ACC112 (cell line): Measurements from ENCODE around the gene GAS2L1.

Experiments used
- H2AFZ ChIP-seq: fragments of 200-600 bp; sonication (generic); one replicate; pipeline ENCODE4 v1.6.0; 2017; ENCODE audit warnings: antibody characterized with exemption, low read length; ENCODE audit not compliant: unreplicated experiment
- H3K27ac ChIP-seq: fragments of 200-600 bp; sonication (generic); 2 replicates; pipeline ENCODE4 v1.5.1; 2014; ENCODE audit warnings: low read depth, mild to moderate bottlenecking, antibody characterized with exemption, low read length, moderate library complexity
- H3K27me3 ChIP-seq: fragments of 200-600 bp; sonication (generic); 2 replicates; pipeline ENCODE4 v1.6.1; 2014; ENCODE audit warnings: mild to moderate bottlenecking, antibody characterized with exemption, low read length, moderate library complexity, mixed read lengths; ENCODE audit not compliant: insufficient read depth
- H3K36me3 ChIP-seq: fragments of 200-600 bp; sonication (generic); 2 replicates; pipeline ENCODE4 v1.6.1; 2016; ENCODE audit warnings: mild to moderate bottlenecking, antibody characterized with exemption, low read length, moderate library complexity, mixed read lengths; ENCODE audit not compliant: insufficient read depth
- H3K4me1 ChIP-seq: fragments of 200-600 bp; sonication (generic); one replicate; pipeline ENCODE4 v1.6.1; 2016; ENCODE audit warnings: low read length, mixed read lengths; ENCODE audit not compliant: insufficient read depth, unreplicated experiment, control insufficient read depth
- H3K4me3 ChIP-seq: fragments of 200-600 bp; sonication (generic); 2 replicates; pipeline ENCODE4 v1.5.1; 2014; ENCODE audit warnings: mild to moderate bottlenecking, low read depth, low read length
- H3K79me2 ChIP-seq: fragments of 200-600 bp; sonication (generic); one replicate; pipeline ENCODE4 v1.6.0; 2016; ENCODE audit warnings: low read length; ENCODE audit not compliant: control insufficient read depth, unreplicated experiment, insufficient read depth

GAS2L1 gene

DNA sequence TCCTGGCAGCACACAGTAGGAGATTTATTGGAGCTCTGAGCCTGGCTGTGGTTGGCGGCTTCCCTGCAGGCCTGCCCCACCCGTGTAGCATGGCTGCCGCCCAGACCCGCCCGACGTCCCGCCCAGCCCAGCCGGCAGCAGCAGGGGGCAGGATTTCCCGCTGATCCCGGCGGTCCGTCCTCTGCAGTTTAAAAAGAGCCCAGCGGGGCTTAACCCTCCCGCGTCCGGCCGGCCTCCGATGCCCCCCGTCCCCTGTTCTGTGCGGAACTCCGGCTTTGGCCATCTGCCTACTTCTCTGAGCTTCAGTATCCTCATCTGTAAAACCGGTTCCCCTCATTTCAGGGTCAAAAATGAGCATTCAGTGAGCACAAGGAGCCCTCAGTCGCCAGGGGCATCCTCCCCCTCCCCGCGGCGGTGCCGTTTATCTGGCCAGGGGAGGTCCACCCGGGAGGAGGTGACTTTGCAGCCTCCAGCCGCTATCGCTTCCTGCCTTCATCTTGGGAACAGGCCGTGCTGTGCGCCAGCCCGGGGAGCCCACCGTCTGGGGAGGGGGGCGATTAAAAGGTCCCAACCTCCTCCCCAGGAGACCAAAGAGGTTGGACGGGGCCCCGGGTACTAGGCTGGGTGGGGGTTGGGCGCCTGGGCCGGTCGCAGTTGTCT is at the start of gene GAS2L1:
TSS of gene GAS2L1 (plus strand) at position 476 of the 660 bp plus-strand sequence. CDS start 1,456 bp downstream, outside the sequence.
- peak within 1 kb of the TSS; percentile 46 for H3K27ac ChIP-seq
- no peaks in the 10 kb centered on the region for H3K27me3 ChIP-seq
- no peaks in the 10 kb centered on the region for H3K79me2 ChIP-seq
- no peaks in the 10 kb centered on the region for H3K36me3 ChIP-seq
- peaks cover 14% of the 10 kb centered on the region for H3K4me1 ChIP-seq
- H2AFZ ChIP-seq: peak within 1 kb of the TSS; percentile 82
- H3K4me3 ChIP-seq: peak within 1 kb of the TSS; percentile 79

GRCh38 chr22:29257751-29258181 is 48.7 kb upstream of the GAS2L1 start:
- no peaks in the 10 kb centered on the region for H3K4me1 ChIP-seq
- no peaks in the 10 kb centered on the region for H3K79me2 ChIP-seq
- H3K36me3 ChIP-seq: no peaks in the 10 kb centered on the region
- H2AFZ ChIP-seq: no peak overlapping the region
- no peak overlapping the region for H3K4me3 ChIP-seq
- H3K27ac ChIP-seq: no peak overlapping the region
- no peaks in the 10 kb centered on the region for H3K27me3 ChIP-seq

- no peaks in the 10 kb centered on the region for H3K79me2 ChIP-seq
- H3K27me3 ChIP-seq: no peaks in the 10 kb centered on the region
- no peak overlapping the region for H3K4me3 ChIP-seq
- H3K4me1 ChIP-seq: no peaks in the 10 kb centered on the region
- no peak overlapping the region for H2AFZ ChIP-seq
- no peak overlapping the region for H3K27ac ChIP-seq
- H3K36me3 ChIP-seq: no peaks in the 10 kb centered on the region
Measured at GRCh38 chr22:29258407-29259252, 47.8 kb upstream of the GAS2L1 start.

- Histone ChIP-seq H3K27me3 (no peaks in the 10 kb centered on the region), H3K4me1 (no peaks in the 10 kb centered on the region), H3K27ac (no peak overlapping the region), H3K4me3 (no peak overlapping the region), H3K36me3 (no peaks in the 10 kb centered on the region), H3K79me2 (no peaks in the 10 kb centered on the region), H2AFZ (no peak overlapping the region)
Measured at GRCh38 chr22:29259253-29259899, 47.1 kb upstream of the GAS2L1 start.

- H2AFZ ChIP-seq: no peak overlapping the region
- H3K27ac ChIP-seq: no peak overlapping the region
- no peaks in the 10 kb centered on the region for H3K36me3 ChIP-seq
- H3K79me2 ChIP-seq: no peaks in the 10 kb centered on the region
- no peaks in the 10 kb centered on the region for H3K4me1 ChIP-seq
- H3K27me3 ChIP-seq: no peaks in the 10 kb centered on the region
- no peak overlapping the region for H3K4me3 ChIP-seq
Measured at GRCh38 chr22:29260031-29260560, 46.4 kb upstream of the GAS2L1 start.

DNA sequence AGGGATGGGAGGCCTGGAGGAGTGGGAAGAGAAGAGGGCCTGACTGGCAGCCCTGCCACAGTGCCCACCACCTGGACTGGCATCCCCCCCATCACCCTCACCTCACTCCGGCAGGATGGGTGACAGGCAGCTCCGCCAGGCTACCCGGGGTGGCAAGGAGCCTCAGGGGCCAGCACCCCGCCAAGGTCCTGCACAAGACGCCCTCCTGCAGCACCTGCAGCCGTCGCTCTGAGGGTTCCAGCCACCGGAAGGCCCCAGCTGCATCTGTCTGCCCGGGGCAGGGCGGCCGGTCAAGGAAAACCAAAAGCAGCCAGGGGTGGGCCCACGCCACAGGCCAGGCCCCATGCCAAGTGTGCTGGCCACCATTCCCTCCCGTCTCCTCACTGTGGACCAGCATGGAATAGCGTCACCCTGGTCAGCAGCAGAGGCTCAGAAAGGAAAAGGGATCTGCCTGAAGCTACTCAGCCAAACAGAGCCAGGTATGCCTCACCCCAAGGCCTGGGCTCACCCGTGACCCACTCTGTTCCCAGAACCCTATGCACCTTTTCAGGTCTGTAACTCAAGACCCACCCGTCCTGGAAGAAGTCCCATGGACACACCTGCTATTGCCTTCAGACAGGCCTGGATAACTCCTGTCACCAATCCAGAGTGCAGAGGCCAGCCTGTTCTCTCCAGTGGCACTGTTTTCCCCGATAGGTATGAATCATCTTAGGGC is 45.7 kb upstream of the GAS2L1 start:
- Histone ChIP-seq H3K27me3 (no peaks in the 10 kb centered on the region), H3K79me2 (no peaks in the 10 kb centered on the region), H3K4me3 (no peak overlapping the region), H3K36me3 (no peaks in the 10 kb centered on the region), H3K4me1 (no peaks in the 10 kb centered on the region), H3K27ac (no peak overlapping the region), H2AFZ (no peak overlapping the region)

DNA sequence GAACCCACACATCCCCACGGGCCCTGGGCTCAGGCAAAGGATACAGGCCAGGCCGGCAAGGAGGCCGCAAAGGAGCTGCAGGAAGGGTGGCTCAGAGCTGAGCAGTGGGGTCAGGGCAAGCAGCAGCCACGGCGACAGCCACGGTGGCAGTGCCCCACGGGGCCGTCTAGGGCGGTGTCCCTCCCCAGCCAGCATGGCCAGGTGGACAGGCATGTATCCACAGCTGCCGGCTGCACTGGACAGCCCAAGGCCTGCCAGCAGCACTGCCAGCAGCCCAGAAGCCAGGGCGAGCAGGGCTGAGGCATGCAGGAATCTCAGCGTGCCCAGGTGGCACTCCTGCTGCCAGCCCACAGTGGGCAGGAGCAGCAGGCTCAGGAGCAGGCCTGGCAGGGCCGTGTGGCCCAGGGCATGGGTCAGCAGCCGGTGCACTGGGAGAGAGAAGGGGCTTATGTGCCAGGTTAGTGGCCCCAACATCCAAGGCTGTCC is 42.6 kb upstream of the GAS2L1 start:
- H3K27me3 ChIP-seq: no peaks in the 10 kb centered on the region
- no peak overlapping the region for H2AFZ ChIP-seq
- H3K36me3 ChIP-seq: no peaks in the 10 kb centered on the region
- H3K4me3 ChIP-seq: no peak overlapping the region
- no peak overlapping the region for H3K27ac ChIP-seq
- H3K79me2 ChIP-seq: peaks cover 22% of the 10 kb centered on the region
- H3K4me1 ChIP-seq: peaks cover 12% of the 10 kb centered on the region

DNA sequence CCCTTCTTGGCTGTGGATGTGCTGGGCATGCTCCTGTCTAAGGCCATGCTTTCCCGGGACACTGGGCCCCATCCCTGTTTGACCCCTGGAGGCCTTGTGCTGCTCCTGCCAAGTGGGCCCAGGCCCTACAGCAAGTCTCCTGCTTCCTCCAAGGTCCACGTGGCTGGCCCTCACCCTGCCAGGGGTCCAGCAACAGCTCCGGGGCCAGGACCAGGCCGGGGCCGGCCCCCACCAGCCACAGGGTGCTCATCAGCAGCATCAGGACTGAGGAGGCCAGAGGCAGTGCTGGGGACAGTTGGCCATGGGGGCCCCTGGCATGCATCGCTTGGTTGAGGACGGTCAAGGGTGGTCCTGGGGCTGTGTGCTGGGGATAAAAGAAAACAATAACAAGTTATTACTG is 41.1 kb upstream of the GAS2L1 start:
- peaks cover 37% of the 10 kb centered on the region for H3K79me2 ChIP-seq
- H2AFZ ChIP-seq: no peak overlapping the region
- H3K4me3 ChIP-seq: no peak overlapping the region
- H3K4me1 ChIP-seq: peaks cover 12% of the 10 kb centered on the region
- H3K27me3 ChIP-seq: no peaks in the 10 kb centered on the region
- H3K36me3 ChIP-seq: no peaks in the 10 kb centered on the region
- no peak overlapping the region for H3K27ac ChIP-seq

GRCh38 chr22:29265929-29266328 is 40.5 kb upstream of the GAS2L1 start:
- Histone ChIP-seq H3K27me3 (no peaks in the 10 kb centered on the region), H3K27ac (no peak overlapping the region)

More at GRCh38 chr22:29265929-29266328, 40.5 kb upstream of the GAS2L1 start:
- Histone ChIP-seq H3K36me3 (no peaks in the 10 kb centered on the region; the same call in 1 of the 2 replicates), H2AFZ (no peak overlapping the region), H3K4me3 (peak overlapping the region; percentile 88; the same call in 1 of the 2 replicates), H3K4me1 (peaks cover 14% of the 10 kb centered on the region), H3K79me2 (peaks cover 43% of the 10 kb centered on the region)
